KMS-11 (cell line): ENCODE measurements around the gene TMEM59L.

Experiments
- H2AFZ ChIP-seq: fragments of 200-600 bp; sonication (generic); 2 replicates; pipeline ENCODE4 v1.6.1; 2016; ENCODE audit warnings: antibody characterized with exemption, mixed run types, low read depth
- H3K27ac ChIP-seq: fragments of 200-600 bp; sonication (generic); 2 replicates; pipeline ENCODE4 v1.6.1; 2016; ENCODE audit warnings: mild to moderate bottlenecking, mixed run types
- H3K27me3 ChIP-seq: fragments of 200-600 bp; sonication (generic); 2 replicates; pipeline ENCODE4 v1.6.1; 2017; ENCODE audit warnings: mild to moderate bottlenecking, low read depth, mixed run types, moderate library complexity; ENCODE audit not compliant: insufficient read depth
- H3K36me3 ChIP-seq: fragments of 200-600 bp; sonication (generic); 2 replicates; pipeline ENCODE4 v1.6.1; 2017; ENCODE audit warnings: mild to moderate bottlenecking, mixed run types; ENCODE audit not compliant: insufficient read depth
- H3K4me1 ChIP-seq: fragments of 200-600 bp; sonication (generic); 2 replicates; pipeline ENCODE4 v1.6.1; 2016; ENCODE audit warnings: mild to moderate bottlenecking, low read depth, mixed run types; ENCODE audit not compliant: poor library complexity, severe bottlenecking
- H3K4me2 ChIP-seq: fragments of 200-600 bp; sonication (generic); 2 replicates; pipeline ENCODE4 v1.7.0; 2016; ENCODE audit warnings: mild to moderate bottlenecking, mixed run types
- H3K4me3 ChIP-seq: fragments of 200-600 bp; sonication (generic); IDR thresholded peaks from 2 replicates; pipeline ENCODE4 v1.6.1; 2017; ENCODE audit warnings: low read depth, low read length, mixed read lengths; ENCODE audit not compliant: insufficient read depth
- H3K79me2 ChIP-seq: fragments of 200-600 bp; sonication (generic); 2 replicates; pipeline ENCODE4 v1.6.1; 2016; ENCODE audit warnings: low read depth, mixed run types; ENCODE audit not compliant: insufficient read depth
- H3K9ac ChIP-seq: fragments of 200-600 bp; sonication (generic); 2 replicates; pipeline ENCODE4 v1.6.1; 2016; ENCODE audit warnings: mild to moderate bottlenecking, mixed run types
- H4K20me1 ChIP-seq: fragments of 200-600 bp; sonication (generic); 2 replicates; pipeline ENCODE4 v1.6.1; 2016; ENCODE audit warnings: mild to moderate bottlenecking, mixed run types; ENCODE audit not compliant: insufficient read depth
- CTCF ChIP-seq: fragments of 200-600 bp; sonication (generic); conservative IDR thresholded peaks from 2 replicates; pipeline ENCODE4 v1.6.1; 2017; ENCODE audit warnings: low read depth, mild to moderate bottlenecking, antibody characterized with exemption, low read length, moderate library complexity, mixed read lengths

The TMEM59L gene

GRCh38 chr19:18608805-18609716 is 3.6 kb upstream of the TMEM59L start:
- Histone ChIP-seq H3K4me2 (no peak overlapping the region), H3K4me3 (no peak overlapping the region), H4K20me1 (no peaks in the 10 kb centered on the region), H2AFZ (no peak overlapping the region), H3K79me2 (no peaks in the 10 kb centered on the region), H3K4me1 (no peaks in the 10 kb centered on the region), H3K36me3 (no peaks in the 10 kb centered on the region), H3K27me3 (peaks cover 90% of the 10 kb centered on the region), H3K9ac (no peak overlapping the region), H3K27ac (no peak overlapping the region)
- TF ChIP-seq CTCF = no peak

DNA sequence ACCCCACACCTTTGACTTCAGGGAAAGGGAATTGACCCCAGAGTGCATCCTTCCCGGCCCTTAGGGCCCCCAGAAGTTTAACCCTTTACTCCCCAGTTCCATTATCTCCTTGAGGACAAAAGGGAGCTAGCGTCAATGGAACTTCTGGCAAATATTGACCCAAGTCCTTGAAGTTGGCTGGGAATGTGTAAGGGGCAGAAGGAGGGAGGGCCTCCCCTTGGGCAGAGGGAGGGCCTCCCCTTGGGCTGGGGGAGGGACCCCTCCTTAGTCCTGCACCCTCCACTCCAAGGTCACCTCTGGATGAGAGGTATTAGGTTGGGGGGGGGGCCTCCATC is 3.0 kb upstream of the TMEM59L start:
- Histone ChIP-seq H4K20me1 (no peaks in the 10 kb centered on the region), H3K27me3 (peaks cover 90% of the 10 kb centered on the region), H3K4me1 (no peaks in the 10 kb centered on the region), H3K27ac (no peak overlapping the region), H3K4me3 (no peak overlapping the region), H3K9ac (no peak overlapping the region), H3K36me3 (no peaks in the 10 kb centered on the region), H3K79me2 (no peaks in the 10 kb centered on the region), H3K4me2 (no peak overlapping the region), H2AFZ (no peak overlapping the region)
- no peak for TF ChIP-seq CTCF

DNA sequence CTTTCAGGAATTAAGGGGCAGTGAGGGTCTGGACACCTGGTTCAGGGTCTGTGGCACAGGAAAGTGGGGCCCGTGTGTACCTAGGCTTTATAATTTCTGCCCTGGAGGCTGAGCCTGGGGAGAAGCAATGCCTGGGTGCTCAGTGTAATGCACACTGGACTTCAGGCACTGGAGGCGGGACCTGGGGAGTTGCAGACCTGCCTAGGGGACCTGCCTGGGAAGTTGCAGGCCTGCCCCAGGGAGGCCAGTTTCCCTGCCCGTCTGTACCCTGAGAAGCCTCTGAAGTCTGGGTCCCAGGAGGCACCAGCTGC is 2.5 kb upstream of the TMEM59L start:
- Histone ChIP-seq H3K4me2 (no peak overlapping the region), H3K27ac (no peak overlapping the region), H3K9ac (no peak overlapping the region), H4K20me1 (no peaks in the 10 kb centered on the region), H3K4me1 (no peaks in the 10 kb centered on the region), H3K27me3 (peaks cover 90% of the 10 kb centered on the region), H2AFZ (no peak overlapping the region), H3K4me3 (no peak overlapping the region), H3K79me2 (no peaks in the 10 kb centered on the region), H3K36me3 (no peaks in the 10 kb centered on the region)
- no peak for TF ChIP-seq CTCF

DNA sequence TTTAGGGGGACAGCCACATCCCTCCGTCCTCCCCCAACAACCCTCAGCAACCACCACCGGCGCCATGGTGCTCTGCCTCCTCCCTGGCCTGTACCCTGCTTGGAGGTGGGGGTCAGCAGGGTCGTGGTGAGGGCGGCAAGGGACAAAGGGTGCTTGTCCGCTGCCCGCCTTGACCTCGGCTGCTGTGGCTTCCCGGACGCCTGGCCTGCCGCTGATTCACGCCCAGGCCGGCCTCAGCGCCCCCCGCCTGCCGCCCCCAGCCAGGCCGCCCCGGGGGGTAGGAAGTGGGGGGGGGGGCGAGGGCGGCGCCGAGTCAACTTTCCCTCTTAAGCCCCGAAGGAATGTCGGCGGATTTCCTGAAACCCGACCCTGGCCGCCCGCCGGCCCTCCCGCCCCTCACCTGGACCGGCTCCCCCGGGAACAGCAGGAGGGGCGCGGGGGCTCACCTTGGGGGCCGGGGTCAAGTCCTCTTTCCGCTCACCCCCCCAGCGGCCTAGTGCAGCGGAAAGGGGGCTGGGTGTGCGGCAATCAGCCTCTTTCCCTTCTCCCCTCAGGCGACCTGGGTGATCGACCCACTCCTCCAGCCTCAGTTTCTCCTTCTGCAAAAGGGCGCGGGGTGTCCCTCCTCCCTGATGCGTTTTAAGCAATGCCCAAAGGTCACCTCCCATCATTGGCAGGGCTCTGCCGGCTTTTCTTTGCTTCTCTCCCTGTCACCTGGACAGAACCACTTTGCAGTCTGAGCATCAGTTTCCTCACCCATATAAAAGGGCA is 1.9 kb upstream of the TMEM59L start:
- Histone ChIP-seq H3K79me2 (no peaks in the 10 kb centered on the region), H3K4me3 (no peak overlapping the region), H3K36me3 (no peaks in the 10 kb centered on the region), H4K20me1 (no peaks in the 10 kb centered on the region), H3K27ac (no peak overlapping the region), H3K4me2 (no peak overlapping the region), H2AFZ (no peak overlapping the region), H3K27me3 (peaks cover 90% of the 10 kb centered on the region), H3K4me1 (no peaks in the 10 kb centered on the region), H3K9ac (no peak overlapping the region)
- TF ChIP-seq CTCF = no peak
